Progenitor cell of endocrine pancreas (in vitro differentiated cells): ENCODE measurements around the gene PPARD. TPM values are rescaled to one million over a fixed set of nuclear protein-coding genes. Genes with fewer than 3 reads are reported as not detected.
A peak's percentile ranks its signal among the peaks of the same experiment; 100 is the strongest.

Experiments
- DNase-seq: peaks from one replicate; pipeline ENCODE4 v3.0.0; 2021; ENCODE audit warnings: low spot score; ENCODE audit not compliant: unreplicated experiment
- H3K27ac Mint-ChIP-seq: 2 replicates; pipeline ENCODE4 v1.8.0; 2021; ENCODE audit warnings: mild to moderate bottlenecking, moderate library complexity, mixed read lengths
- H3K27me3 Mint-ChIP-seq: 2 replicates; pipeline ENCODE4 v1.8.0; 2021; ENCODE audit warnings: mixed read lengths
- H3K36me3 Mint-ChIP-seq: 2 replicates; pipeline ENCODE4 v1.8.0; 2022; ENCODE audit warnings: mixed read lengths; ENCODE audit not compliant: insufficient read depth
- H3K4me1 Mint-ChIP-seq: 2 replicates; pipeline ENCODE4 v1.8.0; 2021; ENCODE audit warnings: low read depth, mixed read lengths
- H3K4me3 Mint-ChIP-seq: 2 replicates; pipeline ENCODE4 v1.8.0; 2021; ENCODE audit warnings: low read depth, mild to moderate bottlenecking, moderate library complexity, mixed read lengths
- H3K9me3 Mint-ChIP-seq: 2 replicates; pipeline ENCODE4 v1.8.0; 2021; ENCODE audit warnings: low read depth, mixed read lengths
- total RNA-seq: library from RNA; stranded (reverse); gene quantifications from 2 replicates; pipeline ENCODE4 v1.2.1, GENCODE V29; 2021
- TF ChIP-seq, protein P1 (sequence below): fragments of 200-600 bp; sonication (generic); IDR thresholded peaks from one replicate; pipeline ENCODE4 v1.5.0; 2021; ENCODE audit warnings: antibody characterized with exemption, mild to moderate bottlenecking; ENCODE audit not compliant: unreplicated experiment

Gene PPARD
- total RNA-seq, 1 donor from 2014 or later = 13.9 TPM

DNA sequence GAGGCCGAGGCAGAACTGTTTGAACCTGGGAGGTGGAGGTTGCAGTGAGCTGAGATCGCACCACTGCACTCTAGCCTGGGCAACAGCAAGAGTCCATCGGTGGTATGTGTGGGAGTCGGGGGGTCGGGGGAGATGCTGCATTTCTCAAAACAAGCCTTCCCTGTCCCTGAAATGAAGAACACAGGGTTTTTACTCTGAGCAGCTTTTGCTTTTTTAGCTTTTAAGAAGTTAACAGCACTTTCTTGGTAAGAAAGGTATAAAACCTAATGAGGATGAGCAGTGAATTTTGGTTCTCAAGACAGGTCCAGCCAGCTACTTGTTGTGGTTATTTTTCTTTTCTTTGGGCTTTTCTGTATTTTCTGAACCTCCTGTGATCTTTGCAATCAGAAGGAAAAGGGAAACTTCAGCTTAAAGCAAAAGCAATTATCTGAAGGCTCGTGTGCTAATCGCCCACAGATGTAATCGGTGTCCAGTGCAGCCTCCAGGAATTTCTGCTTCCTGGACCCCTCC lies 129.5 kb downstream of the PPARD start:
- Mint-ChIP-seq H3K36me3 (peaks cover 19% of the 10 kb centered on the region), H3K27me3 (no peaks in the 10 kb centered on the region)

DNA sequence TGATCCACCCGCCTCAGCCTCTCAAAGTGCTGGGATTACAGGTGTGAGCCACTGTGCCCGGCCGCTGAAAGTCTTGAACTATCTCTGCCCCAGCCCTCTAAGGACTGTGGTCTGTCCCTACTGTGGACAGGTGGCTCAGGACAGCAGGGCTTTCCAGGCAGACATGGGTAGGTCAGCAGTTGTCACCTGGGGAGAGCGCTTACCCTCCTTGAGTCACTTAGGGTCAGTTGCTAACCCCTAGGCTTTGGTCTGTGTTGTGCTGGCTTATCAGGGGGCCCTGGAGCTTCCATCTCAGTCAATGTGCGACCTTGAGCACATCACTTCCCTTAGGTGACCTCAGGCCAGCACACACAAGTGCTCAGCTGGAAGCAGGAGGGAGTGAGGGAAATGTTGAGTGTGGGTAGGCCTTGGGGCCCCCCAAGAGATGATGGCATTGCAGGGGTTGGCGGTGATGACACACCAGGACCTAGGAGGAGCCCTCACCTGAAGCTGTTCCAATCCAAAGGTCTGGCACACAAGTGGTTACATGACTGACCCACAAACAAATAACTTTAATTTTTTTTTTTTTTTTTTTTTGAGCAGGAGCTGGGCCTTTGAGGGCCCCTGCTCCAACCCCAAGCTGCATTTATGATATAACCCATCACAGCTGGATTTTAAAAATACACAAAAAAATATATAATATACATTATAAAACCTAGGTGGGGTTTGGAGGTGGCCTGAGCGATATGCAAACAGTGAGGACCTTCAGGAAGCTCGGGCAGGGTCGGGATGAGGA lies 130.9 kb downstream of the PPARD start:
- Mint-ChIP-seq H3K27ac (no peak overlapping the region), H3K27me3 (no peaks in the 10 kb centered on the region), H3K9me3 (no peaks in the 10 kb centered on the region), H3K4me1 (peaks cover 23% of the 10 kb centered on the region), H3K4me3 (no peak overlapping the region), H3K36me3 (peaks cover 20% of the 10 kb centered on the region)
- no peak for DNase-seq
- TF ChIP-seq, protein P1, sequence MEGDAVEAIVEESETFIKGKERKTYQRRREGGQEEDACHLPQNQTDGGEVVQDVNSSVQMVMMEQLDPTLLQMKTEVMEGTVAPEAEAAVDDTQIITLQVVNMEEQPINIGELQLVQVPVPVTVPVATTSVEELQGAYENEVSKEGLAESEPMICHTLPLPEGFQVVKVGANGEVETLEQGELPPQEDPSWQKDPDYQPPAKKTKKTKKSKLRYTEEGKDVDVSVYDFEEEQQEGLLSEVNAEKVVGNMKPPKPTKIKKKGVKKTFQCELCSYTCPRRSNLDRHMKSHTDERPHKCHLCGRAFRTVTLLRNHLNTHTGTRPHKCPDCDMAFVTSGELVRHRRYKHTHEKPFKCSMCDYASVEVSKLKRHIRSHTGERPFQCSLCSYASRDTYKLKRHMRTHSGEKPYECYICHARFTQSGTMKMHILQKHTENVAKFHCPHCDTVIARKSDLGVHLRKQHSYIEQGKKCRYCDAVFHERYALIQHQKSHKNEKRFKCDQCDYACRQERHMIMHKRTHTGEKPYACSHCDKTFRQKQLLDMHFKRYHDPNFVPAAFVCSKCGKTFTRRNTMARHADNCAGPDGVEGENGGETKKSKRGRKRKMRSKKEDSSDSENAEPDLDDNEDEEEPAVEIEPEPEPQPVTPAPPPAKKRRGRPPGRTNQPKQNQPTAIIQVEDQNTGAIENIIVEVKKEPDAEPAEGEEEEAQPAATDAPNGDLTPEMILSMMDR = no peak

More for the DNA sequence above, 129.5 kb downstream of the PPARD start:
- H3K4me1 Mint-ChIP-seq = peaks cover 26% of the 10 kb centered on the region
- peak overlapping the region; percentile 16 for H3K4me3 Mint-ChIP-seq
- no peak for DNase-seq
- no peaks in the 10 kb centered on the region for H3K9me3 Mint-ChIP-seq
- TF ChIP-seq, protein P1 = no peak
- H3K27ac Mint-ChIP-seq = peak overlapping the region; percentile 52

DNA sequence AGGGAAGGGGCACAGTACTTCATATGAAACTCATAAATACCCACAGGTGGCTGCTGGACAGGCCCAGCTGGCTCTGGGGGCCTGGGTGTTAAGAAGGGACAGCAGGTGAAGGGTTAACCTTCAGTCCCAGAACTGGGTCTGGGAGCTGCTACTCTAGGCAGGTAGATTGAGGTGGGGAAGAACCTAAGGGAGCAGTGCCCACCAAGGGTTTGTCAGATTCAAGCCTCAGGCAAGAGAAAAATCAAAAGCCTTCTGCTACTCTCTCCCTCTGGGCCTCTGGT lies 131.4 kb downstream of the PPARD start:
- no peaks in the 10 kb centered on the region for H3K9me3 Mint-ChIP-seq
- TF ChIP-seq, protein P1 = no peak
- no peak for DNase-seq
- H3K27me3 Mint-ChIP-seq = no peaks in the 10 kb centered on the region
- H3K4me3 Mint-ChIP-seq = no peak overlapping the region
- H3K36me3 Mint-ChIP-seq = peaks cover 23% of the 10 kb centered on the region
- no peak overlapping the region for H3K27ac Mint-ChIP-seq
- peaks cover 23% of the 10 kb centered on the region for H3K4me1 Mint-ChIP-seq

- Mint-ChIP-seq H3K9me3 (no peaks in the 10 kb centered on the region), H3K27me3 (no peaks in the 10 kb centered on the region), H3K4me3 (no peak overlapping the region), H3K27ac (no peak overlapping the region), H3K36me3 (peaks cover 21% of the 10 kb centered on the region), H3K4me1 (peaks cover 21% of the 10 kb centered on the region)
- no peak for DNase-seq
- TF ChIP-seq, protein P1 = no peak
Measured at GRCh38 chr6:35474131-35474941, 132.0 kb downstream of the PPARD start.

DNA sequence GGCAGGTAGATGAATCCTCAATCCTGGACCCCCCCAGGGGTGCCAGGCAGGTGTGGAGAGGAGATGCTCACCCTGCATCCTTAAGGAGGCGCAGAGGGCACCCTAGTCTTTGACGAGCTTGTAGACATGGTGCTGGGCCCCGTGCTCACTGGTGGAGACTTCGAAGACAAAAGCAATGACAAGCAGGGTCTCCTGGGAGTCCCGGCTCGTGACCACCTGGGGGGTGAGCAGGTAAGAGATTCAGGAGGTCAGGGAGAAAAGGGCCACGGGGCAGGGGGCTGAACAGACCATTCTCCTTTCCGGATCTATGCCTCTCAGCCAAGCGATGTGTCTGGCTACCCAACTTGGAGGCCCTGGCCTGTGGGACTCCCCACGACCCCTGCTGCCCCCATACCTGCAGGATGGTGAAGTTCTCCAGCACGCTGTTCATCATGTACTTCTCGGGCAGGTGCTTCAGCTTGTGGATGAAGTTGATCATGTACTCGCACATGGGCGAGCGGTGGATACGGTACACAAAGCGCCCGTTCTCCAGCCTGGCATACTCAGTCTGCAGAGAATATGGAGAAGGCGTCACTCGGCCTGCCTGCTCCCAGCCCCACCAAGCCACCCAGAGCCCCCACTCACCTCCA lies 132.7 kb downstream of the PPARD start:
- H3K36me3 Mint-ChIP-seq = peaks cover 15% of the 10 kb centered on the region

More for the DNA sequence above, 132.7 kb downstream of the PPARD start:
- no peak for DNase-seq
- Mint-ChIP-seq H3K4me3 (no peak overlapping the region), H3K27me3 (no peaks in the 10 kb centered on the region), H3K9me3 (no peaks in the 10 kb centered on the region), H3K27ac (no peak overlapping the region), H3K4me1 (peaks cover 14% of the 10 kb centered on the region)
- TF ChIP-seq, protein P1 = no peak
